AG08395 (cell line): ENCODE data around the gene PSMD11.

Source experiments
- DNase-seq: peaks from one replicate; pipeline ENCODE4 v3.0.0; 2012; ENCODE audit warnings: mixed read lengths, low spot score

Gene PSMD11

DNA sequence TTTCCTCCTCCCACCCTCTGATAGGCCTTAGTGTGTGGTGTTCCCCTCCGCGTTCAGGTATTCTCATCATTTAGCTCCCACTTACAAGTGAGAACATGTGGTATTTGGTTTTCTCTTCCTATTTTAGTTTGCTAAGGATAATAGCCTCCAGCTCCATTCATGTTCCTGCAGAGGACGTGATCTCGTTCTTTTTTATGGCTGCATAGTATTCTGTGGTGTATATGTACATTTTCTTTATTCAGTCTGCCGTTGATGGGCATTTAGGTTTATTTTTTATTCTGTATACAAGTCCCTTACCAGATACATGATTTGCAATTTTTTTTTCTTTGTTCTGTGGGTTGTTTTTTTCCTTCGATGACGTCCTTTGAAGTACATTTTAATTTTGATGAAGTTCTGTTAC lies 23.6 kb downstream of the PSMD11 start:
- DNase-seq, result no peak

DNA sequence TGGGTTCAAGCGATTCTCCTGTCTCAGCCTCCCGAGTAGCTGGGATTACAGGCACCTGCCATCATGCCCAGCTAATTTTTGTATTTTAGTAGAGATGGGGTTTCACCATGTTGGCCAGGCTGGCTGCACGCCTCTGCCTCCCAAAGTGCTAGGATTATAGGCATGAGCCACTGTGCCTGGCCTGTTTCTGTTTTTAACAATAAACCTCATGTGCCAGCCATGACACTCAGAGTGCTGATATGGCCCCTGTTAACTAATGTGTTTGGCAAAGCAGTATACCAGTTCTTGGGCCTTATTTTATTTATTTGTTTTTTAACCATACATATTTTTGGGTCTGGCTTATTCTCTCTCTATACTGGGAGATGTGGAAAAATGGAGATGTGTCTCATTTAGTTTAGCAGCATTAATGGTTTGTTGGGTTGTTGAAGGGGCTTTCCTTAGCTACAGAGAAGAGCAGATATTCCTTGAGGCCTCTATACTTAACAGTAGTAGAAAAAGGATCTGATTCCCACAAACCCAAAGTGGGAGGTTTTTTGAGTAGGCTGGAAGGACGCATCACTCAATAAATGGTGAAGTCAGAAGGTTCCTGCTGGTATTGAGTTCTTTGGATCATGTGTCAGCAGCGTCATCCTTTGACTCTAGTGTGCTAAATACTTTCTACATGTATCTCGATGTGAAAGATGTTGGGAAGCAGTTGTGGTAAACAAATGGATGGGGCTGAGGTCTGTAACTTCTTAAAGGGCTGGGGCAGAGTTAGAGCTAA lies 26.3 kb downstream of the PSMD11 start:
- no peak for DNase-seq

DNA sequence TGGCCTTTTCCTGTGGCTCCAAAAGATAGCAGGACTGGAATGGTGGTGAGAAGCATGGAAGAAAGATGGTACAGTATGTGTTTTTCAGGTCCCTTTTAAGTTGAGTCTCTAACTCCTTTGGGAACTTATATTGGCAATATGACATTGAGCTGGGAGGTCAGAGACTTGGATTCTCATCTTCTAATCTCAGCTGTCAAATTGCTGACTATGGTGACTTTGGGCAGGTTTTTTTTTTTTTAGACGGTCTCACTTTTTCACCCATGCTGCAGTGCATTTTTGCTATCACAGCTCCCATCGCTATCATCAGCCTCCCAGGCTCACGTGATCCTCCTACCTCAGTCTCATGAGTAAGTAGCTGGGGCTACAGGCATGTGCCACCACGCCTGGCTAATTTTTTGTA lies 27.3 kb downstream of the PSMD11 start:
- no peak for DNase-seq

DNA sequence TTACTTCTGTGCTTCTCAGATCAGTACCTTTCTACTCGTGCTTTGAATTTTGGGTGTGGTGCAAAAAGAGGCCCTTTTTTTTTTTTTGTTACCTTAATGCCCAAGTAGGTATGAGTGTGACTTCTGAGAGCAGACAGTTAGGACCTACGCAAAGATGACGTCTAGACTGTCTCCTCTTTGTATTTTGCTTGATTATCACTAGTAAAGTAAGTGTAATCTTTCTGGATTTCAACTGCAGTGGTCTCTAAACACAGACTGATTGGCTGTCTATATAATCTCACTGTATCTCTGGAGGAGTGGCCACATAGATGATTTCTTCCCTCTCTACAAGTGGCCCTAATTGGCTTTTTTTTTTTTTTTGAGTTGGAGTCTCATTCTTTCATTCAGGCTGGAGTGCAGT lies 30.9 kb downstream of the PSMD11 start:
- no peak for DNase-seq

DNA sequence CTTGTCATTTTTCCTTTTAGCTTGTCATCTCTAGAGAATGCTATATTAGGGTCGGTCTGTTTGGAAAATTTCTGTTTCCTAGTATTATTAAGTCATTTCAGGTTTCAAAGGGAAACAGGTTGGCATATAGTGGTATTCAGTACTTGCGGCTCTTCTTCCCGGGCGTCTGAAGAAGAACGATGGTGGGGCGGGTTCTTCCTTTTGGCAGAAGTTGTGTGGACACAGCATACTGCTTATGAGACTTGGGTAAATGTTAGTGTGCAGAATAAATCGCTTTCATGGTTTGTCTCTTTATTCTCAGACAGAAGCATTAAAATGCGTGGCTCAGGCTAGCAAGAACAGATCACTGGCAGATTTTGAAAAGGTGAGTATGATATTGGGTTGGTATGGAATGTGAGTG lies 32.9 kb downstream of the PSMD11 start:
- no peak for DNase-seq

DNA sequence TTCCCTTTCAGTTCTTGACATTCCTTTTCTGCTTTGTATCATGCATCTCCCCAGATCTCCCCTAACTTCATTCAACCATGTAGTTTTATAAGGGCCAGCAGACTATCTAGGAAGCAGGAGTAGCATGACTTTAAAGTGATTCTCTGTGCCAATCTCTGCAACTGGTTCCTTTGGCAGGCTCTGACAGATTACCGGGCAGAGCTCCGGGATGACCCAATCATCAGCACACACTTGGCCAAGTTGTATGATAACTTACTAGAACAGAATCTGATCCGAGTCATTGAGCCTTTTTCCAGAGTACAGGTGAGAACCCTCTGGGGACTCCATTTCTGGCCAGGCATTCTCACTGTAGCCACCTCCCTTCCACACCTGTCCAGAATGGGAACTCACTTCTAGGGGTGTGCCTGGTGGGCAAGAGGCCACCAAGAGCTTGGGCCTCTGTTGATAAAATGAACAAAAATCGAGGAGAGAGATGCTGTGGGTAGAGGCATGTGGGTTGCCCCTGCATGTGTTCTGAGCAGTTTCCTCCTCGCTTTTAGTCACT lies 34.8 kb downstream of the PSMD11 start:
- no peak for DNase-seq

DNA sequence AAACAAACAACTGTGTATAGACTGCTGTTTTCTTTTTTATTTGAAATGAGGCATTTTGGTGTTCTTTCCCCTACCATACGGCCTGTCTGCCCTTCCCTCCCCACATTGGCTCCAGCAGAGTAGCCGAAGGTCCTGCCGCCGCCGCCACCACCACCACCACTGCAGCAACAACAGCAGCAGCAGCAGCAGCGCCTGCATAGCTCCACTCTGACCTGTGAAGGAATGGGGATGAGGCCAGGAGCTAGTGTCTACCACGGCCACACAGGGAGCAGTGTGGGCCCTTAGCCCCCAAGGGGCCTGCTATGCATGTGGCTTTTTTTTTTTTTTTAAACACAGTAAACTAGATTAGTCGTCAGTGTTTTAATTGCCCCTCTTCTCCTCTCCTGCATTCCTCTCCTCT lies 36.9 kb downstream of the PSMD11 start:
- DNase-seq, result no peak

DNA sequence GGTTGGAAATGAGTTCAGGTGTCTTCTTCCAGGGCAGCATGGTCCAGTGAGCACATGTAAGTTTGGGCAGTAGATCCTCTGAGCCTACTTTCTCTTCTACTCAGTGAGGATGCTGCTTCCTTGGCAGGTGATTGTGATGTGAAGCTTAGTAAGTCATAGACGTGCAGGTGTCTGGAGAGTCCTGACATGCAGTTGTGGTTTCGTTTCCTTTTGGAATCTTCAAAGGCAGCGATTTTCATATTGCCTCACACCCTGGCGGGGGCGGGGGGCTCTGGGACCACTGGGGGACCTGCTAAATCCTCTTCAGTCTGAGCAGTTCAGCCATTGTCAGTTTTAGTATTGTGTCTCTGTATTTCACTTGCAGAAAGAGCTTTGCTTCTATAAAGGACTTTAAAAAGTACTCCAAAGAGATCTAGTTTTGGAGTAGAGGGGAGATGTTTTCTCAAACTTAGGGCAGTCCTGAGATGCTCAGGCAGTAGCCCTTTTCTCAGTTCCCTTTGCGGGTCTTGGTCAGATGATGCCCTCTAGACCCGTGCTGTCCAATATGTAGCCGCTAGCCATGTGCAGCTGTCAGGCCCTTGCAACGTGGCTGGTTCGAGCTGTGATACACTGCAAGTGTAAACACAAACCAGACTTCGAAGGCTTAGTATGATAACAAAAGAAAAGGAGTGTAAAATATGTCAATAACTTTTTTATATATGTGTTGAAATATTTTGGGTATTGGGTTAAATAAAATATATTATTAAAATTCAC lies 38.4 kb downstream of the PSMD11 start:
- no peak for DNase-seq

DNA sequence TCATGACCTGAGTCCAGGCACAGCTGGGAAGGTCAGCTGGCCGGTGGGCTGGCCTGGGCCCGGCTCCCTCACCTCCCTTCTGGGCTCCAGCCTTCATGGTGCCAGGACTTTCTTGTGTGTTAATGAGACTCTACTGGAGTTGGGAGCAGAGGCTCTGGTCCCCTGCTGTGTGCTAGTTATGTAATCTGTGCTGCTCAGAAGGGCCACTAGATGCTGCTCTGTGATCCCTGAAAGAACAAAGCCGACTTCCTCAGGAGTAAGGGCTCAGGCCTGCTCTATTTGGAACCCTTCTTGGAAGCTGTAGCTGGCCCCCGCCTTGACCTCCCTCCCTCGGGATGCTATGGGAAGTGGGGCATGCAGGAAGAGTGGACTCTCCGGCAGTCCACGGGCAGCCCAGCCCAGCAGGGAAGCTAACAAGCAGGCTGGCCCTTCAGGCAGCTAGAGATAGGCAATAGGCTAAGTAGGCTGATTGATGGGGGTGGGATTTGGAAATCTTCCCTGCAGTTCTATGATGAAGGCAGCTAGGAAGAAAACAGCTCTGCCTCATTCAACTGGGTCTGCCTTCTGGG lies 39.2 kb downstream of the PSMD11 start:
- DNase-seq, result peak; percentile 89

DNA sequence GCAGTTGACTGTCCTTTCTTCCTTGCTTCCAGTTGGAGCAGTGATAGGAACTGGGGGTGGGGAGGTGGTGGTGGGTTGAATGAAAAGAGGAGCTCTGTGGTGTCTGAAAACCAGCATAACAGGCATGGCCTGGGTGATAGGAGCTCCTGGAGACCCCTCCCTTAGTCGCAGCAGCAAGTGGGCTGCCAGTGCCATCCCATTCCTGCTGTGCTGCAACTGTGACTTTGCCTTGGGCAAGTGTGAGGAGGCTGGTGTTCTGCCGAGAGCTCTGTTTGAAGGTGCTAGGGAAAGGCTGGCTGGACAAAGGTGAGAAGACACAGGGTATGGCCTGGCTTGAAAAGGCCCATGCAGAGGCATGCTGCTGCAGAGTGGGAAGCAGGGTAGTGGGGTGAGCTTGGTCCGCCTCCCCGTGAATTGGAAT lies 39.7 kb downstream of the PSMD11 start:
- DNase-seq, result no peak

DNA sequence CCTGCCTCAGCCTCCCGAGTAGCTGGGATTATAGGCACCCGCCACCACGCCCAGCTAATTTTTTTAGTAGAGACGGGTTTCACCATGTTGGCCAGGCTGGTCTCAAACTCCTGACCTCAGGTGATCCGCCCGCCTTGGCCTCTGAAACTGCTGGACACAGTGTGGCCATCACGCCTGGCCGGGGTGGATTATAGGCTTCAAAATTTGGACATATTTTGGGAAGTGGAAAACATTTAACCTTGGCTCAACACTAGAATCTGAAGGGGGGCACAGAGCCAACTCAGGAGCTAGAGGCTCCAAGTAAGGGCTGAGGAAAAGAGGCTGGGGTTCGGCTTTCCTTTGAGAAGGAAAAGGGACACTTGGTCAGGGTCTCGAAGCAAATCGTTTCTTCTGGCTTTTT lies 40.3 kb downstream of the PSMD11 start:
- no peak for DNase-seq

DNA sequence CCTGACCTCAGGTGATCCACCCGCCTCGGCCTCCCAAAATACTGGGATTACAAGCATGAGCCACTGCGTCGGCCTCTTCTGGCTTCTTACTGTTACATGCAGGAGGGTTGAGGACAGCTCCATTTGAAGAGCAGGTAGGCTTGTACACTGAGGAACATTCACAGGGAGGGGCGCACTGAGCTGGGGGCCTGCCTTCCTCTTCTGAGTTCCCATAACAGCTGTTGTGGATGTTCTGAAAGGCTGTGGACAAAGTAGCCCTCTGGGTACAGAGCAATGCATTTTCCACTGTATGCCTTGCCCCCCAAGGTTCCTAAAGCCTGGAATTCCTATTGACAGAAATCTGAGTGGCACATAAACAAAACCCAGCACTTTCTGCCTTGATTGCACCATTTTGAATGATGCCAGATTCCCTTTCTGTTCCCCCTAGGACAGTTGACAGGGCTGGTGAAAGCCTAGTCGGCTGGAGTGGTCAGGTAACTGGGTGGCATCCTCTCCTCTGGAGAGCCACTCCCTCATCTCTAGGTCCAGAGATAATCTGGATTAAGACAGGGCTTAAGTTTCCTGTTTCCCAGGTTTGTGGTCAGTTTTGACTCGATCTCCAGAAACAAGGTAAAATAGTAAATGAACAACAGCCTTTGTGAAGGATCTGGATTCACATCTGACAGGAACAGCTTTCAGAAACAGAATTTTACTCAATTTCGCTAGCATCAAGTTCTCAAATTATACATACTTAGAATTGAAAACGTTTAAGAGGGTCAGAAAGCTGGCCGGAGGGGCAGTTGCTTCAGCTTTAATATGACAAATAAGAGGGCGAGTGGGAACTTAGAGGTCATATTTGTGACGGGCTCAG lies 41.2 kb downstream of the PSMD11 start:
- DNase-seq, result no peak

DNA sequence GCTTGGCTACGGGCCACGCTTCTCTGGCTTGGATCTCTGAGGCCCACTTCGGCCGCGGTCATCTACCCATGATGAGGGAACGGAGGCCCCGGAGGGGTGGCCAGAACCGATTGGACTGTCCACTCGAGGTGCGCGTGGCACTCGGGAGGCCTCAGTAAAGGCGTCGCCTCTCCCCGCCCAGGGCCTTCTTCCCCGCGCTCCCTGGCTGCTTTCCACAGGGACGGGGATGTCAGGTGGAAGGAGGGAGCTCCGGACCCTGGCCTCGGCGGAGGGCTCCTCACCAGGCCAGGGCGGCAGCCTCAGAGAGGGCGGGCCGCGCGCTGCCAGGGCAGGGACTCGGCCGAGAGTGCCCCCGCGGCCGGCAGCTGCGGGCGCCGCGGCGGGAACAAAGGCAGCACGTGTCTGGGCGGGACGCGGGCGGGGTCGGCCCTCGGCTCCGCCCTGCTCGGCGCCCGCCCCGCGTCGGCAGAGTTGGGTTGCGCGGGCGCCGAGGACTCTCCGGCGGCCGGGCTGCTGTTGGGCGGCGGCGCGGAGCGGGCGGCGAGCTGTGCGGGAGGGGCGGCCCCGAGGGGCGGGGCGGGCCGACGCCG lies 41.9 kb downstream of the PSMD11 start:
- DNase-seq, result peak; percentile 88

DNA sequence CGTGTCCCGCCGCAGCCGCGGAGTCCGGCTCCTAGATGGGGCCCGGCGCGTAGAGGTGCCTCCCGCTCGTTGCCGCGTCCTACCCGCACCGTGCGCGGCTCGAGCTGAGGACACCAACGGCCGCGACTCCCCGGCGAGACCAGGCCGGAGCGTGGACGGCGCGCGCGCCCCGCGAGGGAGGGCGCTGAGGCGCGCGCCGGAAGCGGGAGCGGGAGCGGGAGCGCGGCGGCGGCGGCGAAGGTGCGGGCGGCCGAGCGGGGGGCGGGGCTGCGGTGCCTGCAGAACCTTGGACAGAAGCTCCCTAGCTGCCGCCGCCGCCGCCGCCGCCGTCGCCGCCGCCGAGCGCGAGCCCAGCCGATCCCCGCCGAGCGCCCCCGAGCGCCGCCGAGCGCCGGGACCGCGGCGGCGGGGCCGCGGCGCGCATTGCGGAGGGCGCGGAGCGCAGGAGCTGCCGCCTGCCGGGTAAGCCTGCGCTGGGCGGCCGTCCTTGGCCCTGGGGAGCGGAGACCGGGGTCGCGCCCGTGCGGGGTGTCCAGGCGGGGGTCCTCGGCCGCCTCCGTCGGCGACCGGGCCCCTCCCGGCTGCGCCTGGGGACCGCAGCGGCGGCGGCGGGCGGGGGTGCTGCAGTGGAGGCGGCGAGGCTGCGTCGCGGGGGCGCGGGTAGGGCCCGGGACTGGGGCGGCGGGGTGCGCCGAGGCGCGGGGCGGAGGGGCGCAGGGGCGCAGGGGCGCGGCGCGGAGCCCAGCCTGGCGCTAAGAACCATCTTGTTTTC lies 42.6 kb downstream of the PSMD11 start, which contains the start of gene CDK5R1:
TSS of gene CDK5R1 (plus strand) at position 293 of the 772 bp plus-strand sequence. CDS start 628 bp downstream, outside the sequence.
- DNase-seq, result peak; percentile 83

DNA sequence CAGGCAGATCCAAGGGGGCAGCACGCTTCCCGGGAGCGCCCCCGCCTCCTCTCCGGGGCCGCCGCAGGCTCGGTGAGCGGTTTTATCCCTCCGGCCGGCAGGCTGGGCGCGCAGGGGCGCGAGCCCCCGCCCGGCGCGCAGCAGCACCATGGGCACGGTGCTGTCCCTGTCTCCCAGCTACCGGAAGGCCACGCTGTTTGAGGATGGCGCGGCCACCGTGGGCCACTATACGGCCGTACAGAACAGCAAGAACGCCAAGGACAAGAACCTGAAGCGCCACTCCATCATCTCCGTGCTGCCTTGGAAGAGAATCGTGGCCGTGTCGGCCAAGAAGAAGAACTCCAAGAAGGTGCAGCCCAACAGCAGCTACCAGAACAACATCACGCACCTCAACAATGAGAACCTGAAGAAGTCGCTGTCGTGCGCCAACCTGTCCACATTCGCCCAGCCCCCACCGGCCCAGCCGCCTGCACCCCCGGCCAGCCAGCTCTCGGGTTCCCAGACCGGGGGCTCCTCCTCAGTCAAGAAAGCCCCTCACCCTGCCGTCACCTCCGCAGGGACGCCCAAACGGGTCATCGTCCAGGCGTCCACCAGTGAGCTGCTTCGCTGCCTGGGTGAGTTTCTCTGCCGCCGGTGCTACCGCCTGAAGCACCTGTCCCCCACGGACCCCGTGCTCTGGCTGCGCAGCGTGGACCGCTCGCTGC lies 43.3 kb downstream of the PSMD11 start:
- peak; percentile 26 for DNase-seq

DNA sequence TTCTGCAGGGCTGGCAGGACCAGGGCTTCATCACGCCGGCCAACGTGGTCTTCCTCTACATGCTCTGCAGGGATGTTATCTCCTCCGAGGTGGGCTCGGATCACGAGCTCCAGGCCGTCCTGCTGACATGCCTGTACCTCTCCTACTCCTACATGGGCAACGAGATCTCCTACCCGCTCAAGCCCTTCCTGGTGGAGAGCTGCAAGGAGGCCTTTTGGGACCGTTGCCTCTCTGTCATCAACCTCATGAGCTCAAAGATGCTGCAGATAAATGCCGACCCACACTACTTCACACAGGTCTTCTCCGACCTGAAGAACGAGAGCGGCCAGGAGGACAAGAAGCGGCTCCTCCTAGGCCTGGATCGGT lies 43.9 kb downstream of the PSMD11 start:
- no peak for DNase-seq

DNA sequence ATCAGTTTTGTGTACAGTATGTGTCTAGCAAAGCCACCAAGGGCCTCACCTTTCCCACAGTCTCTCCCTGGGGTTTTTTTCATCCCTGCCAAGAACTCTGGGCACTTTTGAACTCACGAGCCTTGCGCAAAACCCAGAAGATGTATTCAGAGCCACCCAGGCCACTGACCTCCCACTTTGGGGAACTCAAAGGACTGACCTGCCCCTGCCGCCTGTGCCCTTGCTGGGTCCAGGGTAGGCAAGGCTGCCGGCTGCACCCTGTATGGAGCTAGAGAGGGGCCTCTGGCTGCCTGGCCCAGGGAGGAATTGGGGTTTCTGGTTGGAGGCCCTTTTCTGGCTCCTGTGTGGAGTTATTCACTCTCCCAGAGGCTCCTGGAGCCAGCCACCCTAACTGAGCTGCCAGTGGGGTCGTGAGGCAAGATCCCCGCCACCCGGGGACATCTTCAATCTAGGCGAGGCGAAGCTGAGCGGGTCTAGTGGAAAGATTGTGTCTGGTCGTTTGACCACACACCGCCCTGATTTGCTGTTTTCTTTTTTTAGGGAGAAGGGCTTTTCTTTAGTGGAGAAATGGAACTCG lies 44.4 kb downstream of the PSMD11 start:
- no peak for DNase-seq

DNA sequence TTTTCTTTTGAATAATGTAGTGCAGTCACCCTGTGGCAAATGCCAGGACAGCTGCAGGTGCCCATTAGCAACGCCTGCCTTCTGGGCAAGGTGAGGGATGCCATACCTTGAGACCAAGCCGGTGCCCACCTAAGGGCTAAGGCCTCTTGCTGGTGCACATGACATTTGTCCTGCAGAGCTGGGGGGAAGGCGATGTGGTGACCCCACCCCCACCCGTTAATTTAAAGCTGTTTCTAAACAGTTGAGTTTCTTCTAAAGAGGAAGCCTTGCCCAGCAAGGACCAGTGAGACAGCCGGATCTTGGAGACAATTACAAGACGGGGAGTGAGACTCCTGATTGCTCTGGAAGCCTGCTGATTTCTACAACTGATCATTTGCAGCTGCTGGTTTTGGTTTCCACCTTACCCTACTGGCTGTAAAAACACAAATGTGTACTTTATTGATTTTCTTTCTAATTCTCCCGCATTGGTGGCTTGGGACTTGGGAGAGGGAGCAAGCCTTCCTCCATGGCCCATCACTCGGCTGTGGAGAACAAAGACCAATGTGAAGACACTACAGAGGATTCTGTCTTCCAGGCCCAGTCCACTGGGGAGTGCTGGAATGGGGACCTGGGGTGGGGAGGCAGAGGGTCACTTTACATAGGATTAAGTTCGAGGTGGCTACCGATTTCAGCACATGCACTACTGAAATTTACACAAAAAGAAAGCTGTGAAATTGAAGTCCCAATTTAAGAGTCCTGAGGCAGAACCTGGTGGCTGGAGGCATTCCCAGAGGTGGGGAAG lies 45.2 kb downstream of the PSMD11 start:
- DNase-seq, result no peak

DNA sequence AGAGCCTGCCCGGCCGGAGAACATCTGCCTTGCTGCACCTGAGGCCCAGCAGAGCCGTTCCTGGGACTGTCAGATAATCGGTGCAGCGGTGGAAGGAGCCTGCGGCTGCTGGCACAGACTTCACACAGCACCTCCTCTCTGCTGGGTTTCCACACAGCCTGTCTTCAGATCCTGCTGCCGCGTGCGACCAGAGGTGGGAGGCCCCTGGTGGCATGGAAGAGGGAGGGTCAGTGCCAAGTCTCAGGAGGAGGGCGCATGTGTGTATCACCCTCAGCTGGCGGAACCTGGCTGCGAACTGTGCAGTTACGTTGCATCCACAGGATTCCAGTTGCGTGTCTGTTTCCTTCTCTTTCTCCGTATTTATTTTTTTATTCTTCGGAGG lies 45.8 kb downstream of the PSMD11 start:
- DNase-seq, result no peak
